ENCODE measurements around the gene DDX39B.

- TF ChIP-seq, protein P1, sequence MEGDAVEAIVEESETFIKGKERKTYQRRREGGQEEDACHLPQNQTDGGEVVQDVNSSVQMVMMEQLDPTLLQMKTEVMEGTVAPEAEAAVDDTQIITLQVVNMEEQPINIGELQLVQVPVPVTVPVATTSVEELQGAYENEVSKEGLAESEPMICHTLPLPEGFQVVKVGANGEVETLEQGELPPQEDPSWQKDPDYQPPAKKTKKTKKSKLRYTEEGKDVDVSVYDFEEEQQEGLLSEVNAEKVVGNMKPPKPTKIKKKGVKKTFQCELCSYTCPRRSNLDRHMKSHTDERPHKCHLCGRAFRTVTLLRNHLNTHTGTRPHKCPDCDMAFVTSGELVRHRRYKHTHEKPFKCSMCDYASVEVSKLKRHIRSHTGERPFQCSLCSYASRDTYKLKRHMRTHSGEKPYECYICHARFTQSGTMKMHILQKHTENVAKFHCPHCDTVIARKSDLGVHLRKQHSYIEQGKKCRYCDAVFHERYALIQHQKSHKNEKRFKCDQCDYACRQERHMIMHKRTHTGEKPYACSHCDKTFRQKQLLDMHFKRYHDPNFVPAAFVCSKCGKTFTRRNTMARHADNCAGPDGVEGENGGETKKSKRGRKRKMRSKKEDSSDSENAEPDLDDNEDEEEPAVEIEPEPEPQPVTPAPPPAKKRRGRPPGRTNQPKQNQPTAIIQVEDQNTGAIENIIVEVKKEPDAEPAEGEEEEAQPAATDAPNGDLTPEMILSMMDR (IDR thresholded peaks at IDR 0.05; ENCODE audit: extremely low read depth in 1 of 2, insufficient read depth in 1 of 2, low read depth in 1 of 2, low read length in 2 of 2) = no peak
- no peak for TF ChIP-seq POLR2A (IDR thresholded peaks at IDR 0.05; ENCODE audit: low read depth, low read length)
- no peak for TF ChIP-seq EZH2 (IDR thresholded peaks at IDR 0.05; ENCODE audit: borderline replicate concordance, low read depth, low read length, severe bottlenecking)
- TF ChIP-seq, protein P2, sequence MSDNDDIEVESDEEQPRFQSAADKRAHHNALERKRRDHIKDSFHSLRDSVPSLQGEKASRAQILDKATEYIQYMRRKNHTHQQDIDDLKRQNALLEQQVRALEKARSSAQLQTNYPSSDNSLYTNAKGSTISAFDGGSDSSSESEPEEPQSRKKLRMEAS (IDR thresholded peaks at IDR 0.05; ENCODE audit: insufficient read depth, insufficient read length) = no peak
- no peak for TF ChIP-seq POLR2AphosphoS5 (IDR thresholded peaks at IDR 0.05; ENCODE audit: insufficient read depth, low read depth, low read length)
These were observed 30.5 kb upstream of the DDX39B start, which contains the start of gene LTA for GRCh38 chr6:31572041-31572911.

All from endothelial cell of umbilical vein (primary cell).